Activated naive CD4-positive, alpha-beta T cell treated with anti-CD3 and anti-CD28 coated beads, Interleukin-2, amount 50 U/mL, for 16 hours (primary cell): Measurements from ENCODE around the gene MTERF4.

ENCODE experiments used
- DNase-seq: peaks from one replicate; pipeline ENCODE4 v3.0.0-alpha.2; 2020

MTERF4 gene

GRCh38 chr2:241102239-241102803 lies at the start of gene MTERF4:
TSS of gene MTERF4 (minus strand) at chr2:241102287. CDS start at chr2:241102273, 14 bp downstream.
- peak; percentile 88 for DNase-seq

GRCh38 chr2:241150660-241151530 lies 48.8 kb upstream of the MTERF4 start:
- DNase-seq = no peak

GRCh38 chr2:241149925-241150659 lies 48.0 kb upstream of the MTERF4 start, which contains the start of gene PPP1R7:
TSS of gene PPP1R7 (plus strand) at chr2:241150467. CDS start at chr2:241150496, 29 bp downstream.
- DNase-seq = peak; percentile 95

GRCh38 chr2:241149675-241149924 lies 47.5 kb upstream of the MTERF4 start:
- DNase-seq = no peak

- peak; percentile 94 for DNase-seq
Measured at GRCh38 chr2:241148891-241149674, 47.0 kb upstream of the MTERF4 start, which contains the start of gene PASK. TSS of gene PASK (minus strand) at chr2:241149472. CDS start at chr2:241143032, 6,440 bp downstream.

- no peak for DNase-seq
Measured at GRCh38 chr2:241148239-241148638, 46.2 kb upstream of the MTERF4 start.

GRCh38 chr2:241147336-241147735 lies 45.2 kb upstream of the MTERF4 start:
- no peak for DNase-seq

- no peak for DNase-seq
Measured at GRCh38 chr2:241146286-241146685, 44.2 kb upstream of the MTERF4 start.

- no peak for DNase-seq
Measured at GRCh38 chr2:241142593-241142992, 40.5 kb upstream of the MTERF4 start.

- no peak for DNase-seq
Measured at GRCh38 chr2:241142063-241142462, 40.0 kb upstream of the MTERF4 start.

- DNase-seq = no peak
Measured at GRCh38 chr2:241141214-241141770, 39.2 kb upstream of the MTERF4 start.

GRCh38 chr2:241140445-241140840 lies 38.4 kb upstream of the MTERF4 start:
- DNase-seq = no peak

GRCh38 chr2:241139531-241140444 lies 37.7 kb upstream of the MTERF4 start:
- DNase-seq = no peak

- no peak for DNase-seq
Measured at GRCh38 chr2:241138471-241138870, 36.4 kb upstream of the MTERF4 start.

- DNase-seq = no peak
Measured at GRCh38 chr2:241137276-241138190, 35.4 kb upstream of the MTERF4 start.

- DNase-seq = no peak
Measured at GRCh38 chr2:241136661-241137260, 34.7 kb upstream of the MTERF4 start.

- no peak for DNase-seq
Measured at GRCh38 chr2:241136191-241136590, 34.1 kb upstream of the MTERF4 start.

GRCh38 chr2:241135737-241136136 lies 33.6 kb upstream of the MTERF4 start:
- DNase-seq = no peak

- DNase-seq = no peak
Measured at GRCh38 chr2:241134711-241135110, 32.6 kb upstream of the MTERF4 start.

GRCh38 chr2:241133436-241133820 lies 31.3 kb upstream of the MTERF4 start:
- no peak for DNase-seq
